Measurements from ENCODE around the gene SOSTDC1.
"Not testable (repeated sequence)": the region's sequence is repeated elsewhere in the genome, so short reads cannot be mapped to it uniquely, and the experiment has no call there.

Gene SOSTDC1

DNA sequence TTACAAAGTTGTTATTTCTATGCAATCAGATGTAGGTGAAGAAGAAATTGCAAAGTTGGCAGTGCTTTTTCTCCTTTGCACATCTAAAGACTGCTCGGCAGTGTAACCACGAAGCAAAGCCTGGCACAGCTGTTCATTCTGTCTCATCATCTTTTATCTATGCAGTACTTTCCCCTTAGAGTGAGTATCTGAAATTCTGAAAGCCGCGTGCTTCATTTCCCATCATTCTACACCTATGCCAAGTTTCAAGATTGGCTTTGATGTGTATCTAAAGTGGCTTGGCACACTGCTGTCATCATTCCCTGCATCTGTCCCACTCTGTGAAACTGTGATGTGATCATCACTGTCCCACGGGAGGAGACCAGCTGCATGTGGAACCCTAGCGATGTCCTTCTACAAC lies 15.2 kb downstream of the SOSTDC1 start:
- TF ChIP-seq ZNF565 (CRISPR knock-in tag; conservative IDR thresholded peaks at IDR 0.05; ENCODE audit: low read depth): no peak
- ATAC-seq: no peak

GRCh38 chr7:16447876-16448275 lies 17.7 kb downstream of the SOSTDC1 start:
- no peak for ATAC-seq
- TF ChIP-seq CSDC2 (CRISPR knock-in tag; IDR thresholded peaks at IDR 0.05) (no peak), TCF4 (CRISPR knock-in tag; IDR thresholded peaks at IDR 0.05; ENCODE audit: borderline replicate concordance) (no peak), RARB (CRISPR knock-in tag; IDR thresholded peaks at IDR 0.05) (no peak), ZNF70 (CRISPR knock-in tag; IDR thresholded peaks at IDR 0.05) (no peak), ZFP30 (CRISPR knock-in tag; IDR thresholded peaks at IDR 0.05) (no peak), ISL1 (CRISPR knock-in tag; IDR thresholded peaks at IDR 0.05) (no peak), ZNF8 (CRISPR knock-in tag; IDR thresholded peaks at IDR 0.05) (no peak)
- TF ChIP-seq, protein P1, sequence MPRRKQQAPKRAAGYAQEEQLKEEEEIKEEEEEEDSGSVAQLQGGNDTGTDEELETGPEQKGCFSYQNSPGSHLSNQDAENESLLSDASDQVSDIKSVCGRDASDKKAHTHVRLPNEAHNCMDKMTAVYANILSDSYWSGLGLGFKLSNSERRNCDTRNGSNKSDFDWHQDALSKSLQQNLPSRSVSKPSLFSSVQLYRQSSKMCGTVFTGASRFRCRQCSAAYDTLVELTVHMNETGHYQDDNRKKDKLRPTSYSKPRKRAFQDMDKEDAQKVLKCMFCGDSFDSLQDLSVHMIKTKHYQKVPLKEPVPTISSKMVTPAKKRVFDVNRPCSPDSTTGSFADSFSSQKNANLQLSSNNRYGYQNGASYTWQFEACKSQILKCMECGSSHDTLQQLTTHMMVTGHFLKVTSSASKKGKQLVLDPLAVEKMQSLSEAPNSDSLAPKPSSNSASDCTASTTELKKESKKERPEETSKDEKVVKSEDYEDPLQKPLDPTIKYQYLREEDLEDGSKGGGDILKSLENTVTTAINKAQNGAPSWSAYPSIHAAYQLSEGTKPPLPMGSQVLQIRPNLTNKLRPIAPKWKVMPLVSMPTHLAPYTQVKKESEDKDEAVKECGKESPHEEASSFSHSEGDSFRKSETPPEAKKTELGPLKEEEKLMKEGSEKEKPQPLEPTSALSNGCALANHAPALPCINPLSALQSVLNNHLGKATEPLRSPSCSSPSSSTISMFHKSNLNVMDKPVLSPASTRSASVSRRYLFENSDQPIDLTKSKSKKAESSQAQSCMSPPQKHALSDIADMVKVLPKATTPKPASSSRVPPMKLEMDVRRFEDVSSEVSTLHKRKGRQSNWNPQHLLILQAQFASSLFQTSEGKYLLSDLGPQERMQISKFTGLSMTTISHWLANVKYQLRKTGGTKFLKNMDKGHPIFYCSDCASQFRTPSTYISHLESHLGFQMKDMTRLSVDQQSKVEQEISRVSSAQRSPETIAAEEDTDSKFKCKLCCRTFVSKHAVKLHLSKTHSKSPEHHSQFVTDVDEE (CRISPR knock-in tag; IDR thresholded peaks at IDR 0.05): no peak

- TF ChIP-seq TOX (CRISPR knock-in tag; IDR thresholded peaks at IDR 0.05; ENCODE audit: borderline replicate concordance): no peak
- TF ChIP-seq, protein P2, sequence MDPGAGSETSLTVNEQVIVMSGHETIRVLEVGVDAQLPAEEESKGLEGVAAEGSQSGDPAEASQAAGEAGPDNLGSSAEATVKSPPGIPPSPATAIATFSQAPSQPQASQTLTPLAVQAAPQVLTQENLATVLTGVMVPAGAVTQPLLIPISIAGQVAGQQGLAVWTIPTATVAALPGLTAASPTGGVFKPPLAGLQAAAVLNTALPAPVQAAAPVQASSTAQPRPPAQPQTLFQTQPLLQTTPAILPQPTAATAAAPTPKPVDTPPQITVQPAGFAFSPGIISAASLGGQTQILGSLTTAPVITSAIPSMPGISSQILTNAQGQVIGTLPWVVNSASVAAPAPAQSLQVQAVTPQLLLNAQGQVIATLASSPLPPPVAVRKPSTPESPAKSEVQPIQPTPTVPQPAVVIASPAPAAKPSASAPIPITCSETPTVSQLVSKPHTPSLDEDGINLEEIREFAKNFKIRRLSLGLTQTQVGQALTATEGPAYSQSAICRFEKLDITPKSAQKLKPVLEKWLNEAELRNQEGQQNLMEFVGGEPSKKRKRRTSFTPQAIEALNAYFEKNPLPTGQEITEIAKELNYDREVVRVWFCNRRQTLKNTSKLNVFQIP (CRISPR knock-in tag; IDR thresholded peaks at IDR 0.05; ENCODE audit: borderline replicate concordance, low read depth): no peak
- TF ChIP-seq CSDC2 (CRISPR knock-in tag; IDR thresholded peaks at IDR 0.05): no peak
- no peak for TF ChIP-seq RARB (CRISPR knock-in tag; IDR thresholded peaks at IDR 0.05)
- TF ChIP-seq OSR1 (CRISPR knock-in tag; IDR thresholded peaks at IDR 0.05): no peak
- TF ChIP-seq BACH2 (CRISPR knock-in tag; IDR thresholded peaks at IDR 0.05; ENCODE audit: borderline replicate concordance): no peak
- TF ChIP-seq CREB5 (CRISPR knock-in tag; IDR thresholded peaks at IDR 0.05; ENCODE audit: low read depth): no peak
- TF ChIP-seq, protein P1 (CRISPR knock-in tag; IDR thresholded peaks at IDR 0.05): no peak
- no peak for TF ChIP-seq CSRNP3 (CRISPR knock-in tag; IDR thresholded peaks at IDR 0.05)
- TF ChIP-seq ZFP3 (CRISPR knock-in tag; IDR thresholded peaks at IDR 0.05): no peak
- no peak for TF ChIP-seq ZNF565 (CRISPR knock-in tag; conservative IDR thresholded peaks at IDR 0.05; ENCODE audit: low read depth)
- no peak for ATAC-seq
These were observed 19.0 kb downstream of the SOSTDC1 start for GRCh38 chr7:16446508-16446907.

DNA sequence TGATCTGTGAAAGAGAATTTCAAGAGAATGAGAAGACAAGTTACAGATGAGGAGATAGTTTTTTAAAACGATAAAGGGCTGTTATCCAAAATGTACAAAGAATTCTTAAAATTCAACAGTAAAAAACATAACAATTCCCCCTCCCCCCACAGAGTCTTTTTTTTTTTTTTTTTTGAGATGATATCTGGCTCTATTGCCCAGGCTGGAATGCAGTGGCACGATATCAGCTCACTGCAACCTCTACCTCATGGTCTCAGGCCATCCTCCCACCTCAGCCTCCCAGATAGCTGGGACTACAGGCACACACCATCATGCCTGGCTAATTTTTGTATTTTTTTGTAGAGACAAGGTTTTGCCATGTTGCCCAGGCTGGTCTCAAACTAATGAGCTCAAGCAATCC lies 21.7 kb downstream of the SOSTDC1 start:
- ATAC-seq: not testable (repeated sequence)

- no peak for TF ChIP-seq ZC3H10 (CRISPR knock-in tag; IDR thresholded peaks at IDR 0.05)
- no peak for ATAC-seq
These were observed 26.6 kb downstream of the SOSTDC1 start for GRCh38 chr7:16438988-16439387.
